HEK293 (cell line): ENCODE results near the gene CPXM2.

ENCODE experiments used
- BCL11A ChIP-seq: fragments of 450-650 bp; formaldehyde crosslinking; IDR thresholded peaks from 2 replicates; pipeline ENCODE4 v1.5.1; 2016; ENCODE audit warnings: low read depth, missing biosample characterization, missing genetic modification characterization
- SP3 ChIP-seq: fragments of 450-650 bp; formaldehyde crosslinking; IDR thresholded peaks from 2 replicates; pipeline ENCODE4 v1.5.1; 2016; ENCODE audit warnings: missing biosample characterization, missing genetic modification characterization
- TCF7L2 ChIP-seq: IDR thresholded peaks from 2 replicates; pipeline ENCODE4 v1.6.1; 2011; ENCODE audit warnings: low read depth, mild to moderate bottlenecking, inconsistent platforms, low read length, moderate library complexity, borderline replicate concordance
- ZNF2 ChIP-seq: fragments of 450-650 bp; formaldehyde crosslinking; IDR thresholded peaks from 2 replicates; pipeline ENCODE4 v1.5.1; 2016; ENCODE audit warnings: missing biosample characterization, missing genetic modification characterization
- ZNF274 ChIP-seq, 2 experiments: fragments of 200-500 bp in 1 of 2; fragments of 450-650 bp in 1 of 2; sonication (Bioruptor generic) in 1 of 2; formaldehyde crosslinking in 1 of 2; IDR thresholded peaks; 2 replicates each; pipeline versions ENCODE4 v1.5.1 to v1.6.1; 2014 to 2016; ENCODE audit warnings: borderline replicate concordance in 1 of 2, inconsistent platforms in 1 of 2, low read length in 1 of 2, missing biosample characterization in 1 of 2, missing genetic modification characterization in 1 of 2
- ZNF571 ChIP-seq: fragments of 450-650 bp; formaldehyde crosslinking; IDR thresholded peaks from 2 replicates; pipeline ENCODE4 v1.5.0; 2017; ENCODE audit warnings: missing biosample characterization, missing genetic modification characterization
- ZNF707 ChIP-seq: fragments of 450-650 bp; formaldehyde crosslinking; IDR thresholded peaks from 2 replicates; pipeline ENCODE4 v1.5.1; 2016; ENCODE audit warnings: missing biosample characterization, missing genetic modification characterization
- TF ChIP-seq, protein P1 (sequence below): fragments of 450-650 bp; formaldehyde crosslinking; IDR thresholded peaks from 2 replicates; pipeline ENCODE4 v1.5.1; 2016; ENCODE audit warnings: missing biosample characterization, missing genetic modification characterization
- TF ChIP-seq, protein P2 (sequence below): fragments of 450-650 bp; formaldehyde crosslinking; IDR thresholded peaks from 2 replicates; pipeline ENCODE4 v1.5.1; 2016; ENCODE audit warnings: missing biosample characterization, missing genetic modification characterization
- TF ChIP-seq, protein P3 (sequence below): fragments of 450-650 bp; formaldehyde crosslinking; IDR thresholded peaks from 2 replicates; pipeline ENCODE4 v1.5.1; 2017; ENCODE audit warnings: missing biosample characterization, missing genetic modification characterization

DNA sequence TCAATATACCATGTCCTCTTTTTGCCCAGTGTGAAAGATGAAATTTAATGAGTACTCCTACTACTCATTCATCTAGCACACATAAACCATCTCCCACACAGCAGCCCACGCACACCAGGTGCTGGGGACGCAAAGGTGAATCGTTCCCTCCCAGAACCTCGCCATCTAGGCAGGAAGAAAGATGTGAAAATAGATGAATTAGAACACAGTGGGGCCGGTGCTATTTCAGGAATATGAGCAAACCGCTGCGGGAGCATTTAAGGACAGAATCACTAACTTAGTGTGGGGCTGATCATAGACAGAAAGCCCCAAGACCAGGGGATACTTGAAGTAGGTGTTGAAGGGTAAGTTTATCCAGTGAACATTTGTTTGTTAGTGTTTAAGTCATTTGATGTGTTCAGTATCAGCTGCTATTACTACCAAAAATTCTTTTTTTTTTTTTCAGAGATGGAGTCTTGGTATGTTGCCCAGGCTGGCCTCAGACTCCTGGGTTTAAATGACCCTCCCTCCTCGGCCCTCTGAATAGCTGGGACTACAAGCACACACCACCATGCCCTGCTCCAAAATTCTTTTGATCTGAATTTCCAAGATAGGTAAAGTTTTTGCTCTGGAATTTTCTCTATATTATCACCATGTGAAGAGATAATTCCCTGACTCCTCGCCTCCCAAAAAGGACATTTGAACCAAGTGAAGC, 48.8 kb downstream of the CPXM2 start:
- no peak for TF ChIP-seq BCL11A (tag by site-specific recombination)
- TF ChIP-seq, protein P1, sequence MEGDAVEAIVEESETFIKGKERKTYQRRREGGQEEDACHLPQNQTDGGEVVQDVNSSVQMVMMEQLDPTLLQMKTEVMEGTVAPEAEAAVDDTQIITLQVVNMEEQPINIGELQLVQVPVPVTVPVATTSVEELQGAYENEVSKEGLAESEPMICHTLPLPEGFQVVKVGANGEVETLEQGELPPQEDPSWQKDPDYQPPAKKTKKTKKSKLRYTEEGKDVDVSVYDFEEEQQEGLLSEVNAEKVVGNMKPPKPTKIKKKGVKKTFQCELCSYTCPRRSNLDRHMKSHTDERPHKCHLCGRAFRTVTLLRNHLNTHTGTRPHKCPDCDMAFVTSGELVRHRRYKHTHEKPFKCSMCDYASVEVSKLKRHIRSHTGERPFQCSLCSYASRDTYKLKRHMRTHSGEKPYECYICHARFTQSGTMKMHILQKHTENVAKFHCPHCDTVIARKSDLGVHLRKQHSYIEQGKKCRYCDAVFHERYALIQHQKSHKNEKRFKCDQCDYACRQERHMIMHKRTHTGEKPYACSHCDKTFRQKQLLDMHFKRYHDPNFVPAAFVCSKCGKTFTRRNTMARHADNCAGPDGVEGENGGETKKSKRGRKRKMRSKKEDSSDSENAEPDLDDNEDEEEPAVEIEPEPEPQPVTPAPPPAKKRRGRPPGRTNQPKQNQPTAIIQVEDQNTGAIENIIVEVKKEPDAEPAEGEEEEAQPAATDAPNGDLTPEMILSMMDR (tag by site-specific recombination): no peak
- no peak for TF ChIP-seq ZNF571 (tag by site-specific recombination)
- no peak for TF ChIP-seq ZNF274 (IDR thresholded peaks at IDR 0.05; ENCODE audit: low read length)
- no peak for TF ChIP-seq ZNF274 (tag by site-specific recombination; IDR thresholded peaks at IDR 0.05; ENCODE audit: borderline replicate concordance)
- no peak for TF ChIP-seq ZNF2
- no peak for TF ChIP-seq TCF7L2
- TF ChIP-seq, protein P2, sequence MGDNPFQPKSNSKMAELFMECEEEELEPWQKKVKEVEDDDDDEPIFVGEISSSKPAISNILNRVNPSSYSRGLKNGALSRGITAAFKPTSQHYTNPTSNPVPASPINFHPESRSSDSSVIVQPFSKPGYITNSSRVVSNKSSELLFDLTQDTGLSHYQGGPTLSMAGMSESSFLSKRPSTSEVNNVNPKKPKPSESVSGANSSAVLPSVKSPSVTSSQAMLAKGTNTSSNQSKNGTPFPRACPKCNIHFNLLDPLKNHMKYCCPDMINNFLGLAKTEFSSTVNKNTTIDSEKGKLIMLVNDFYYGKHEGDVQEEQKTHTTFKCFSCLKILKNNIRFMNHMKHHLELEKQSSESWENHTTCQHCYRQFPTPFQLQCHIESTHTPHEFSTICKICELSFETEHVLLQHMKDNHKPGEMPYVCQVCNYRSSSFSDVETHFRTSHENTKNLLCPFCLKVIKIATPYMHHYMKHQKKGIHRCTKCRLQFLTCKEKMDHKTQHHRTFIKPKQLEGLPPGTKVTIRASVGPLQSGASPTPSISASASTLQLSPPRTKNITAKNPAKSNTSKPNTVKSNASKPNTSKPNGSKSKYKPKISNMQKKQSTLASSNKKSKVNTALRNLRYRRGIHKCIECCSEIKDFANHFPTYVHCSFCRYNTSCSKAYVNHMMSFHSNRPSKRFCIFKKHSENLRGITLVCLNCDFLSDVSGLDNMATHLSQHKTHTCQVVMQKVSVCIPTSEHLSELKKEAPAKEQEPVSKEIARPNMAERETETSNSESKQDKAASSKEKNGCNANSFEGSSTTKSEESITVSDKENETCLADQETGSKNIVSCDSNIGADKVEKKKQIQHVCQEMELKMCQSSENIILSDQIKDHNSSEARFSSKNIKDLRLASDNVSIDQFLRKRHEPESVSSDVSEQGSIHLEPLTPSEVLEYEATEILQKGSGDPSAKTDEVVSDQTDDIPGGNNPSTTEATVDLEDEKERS (tag by site-specific recombination): no peak
- TF ChIP-seq, protein P3, sequence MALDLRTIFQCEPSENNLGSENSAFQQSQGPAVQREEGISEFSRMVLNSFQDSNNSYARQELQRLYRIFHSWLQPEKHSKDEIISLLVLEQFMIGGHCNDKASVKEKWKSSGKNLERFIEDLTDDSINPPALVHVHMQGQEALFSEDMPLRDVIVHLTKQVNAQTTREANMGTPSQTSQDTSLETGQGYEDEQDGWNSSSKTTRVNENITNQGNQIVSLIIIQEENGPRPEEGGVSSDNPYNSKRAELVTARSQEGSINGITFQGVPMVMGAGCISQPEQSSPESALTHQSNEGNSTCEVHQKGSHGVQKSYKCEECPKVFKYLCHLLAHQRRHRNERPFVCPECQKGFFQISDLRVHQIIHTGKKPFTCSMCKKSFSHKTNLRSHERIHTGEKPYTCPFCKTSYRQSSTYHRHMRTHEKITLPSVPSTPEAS (tag by site-specific recombination): no peak
- TF ChIP-seq SP3: no peak
- TF ChIP-seq ZNF707 (tag by site-specific recombination): no peak
